Lower leg skin (tissue), 3 donors: ENCODE results near the gene FTO.

Source experiments
- CTCF ChIP-seq, 3 donors: fragments of 450-650 bp; IDR thresholded peaks; one replicate each; pipeline ENCODE4 v1.5.1; 2016; ENCODE audit warnings: antibody characterized with exemption in 3 of 3, mild to moderate bottlenecking in 3 of 3, moderate library complexity in 2 of 3
- POLR2A ChIP-seq, 2 donors: fragments of 450-650 bp; IDR thresholded peaks; one replicate each; pipeline ENCODE4 v1.6.1; 2016 to 2017; ENCODE audit warnings: antibody characterized with exemption in 2 of 2, mild to moderate bottlenecking in 1 of 2, moderate library complexity in 1 of 2

- TF ChIP-seq CTCF (IDR thresholded peaks at IDR 0.05), result no peak
- no peak for TF ChIP-seq POLR2A (IDR thresholded peaks at IDR 0.05)
Observed at GRCh38 chr16:53689636-53690035, 14.3 kb upstream of the FTO start.
